K562 (cell line): ENCODE measurements around the gene BAG5. TPM values are rescaled to one million over a fixed set of nuclear protein-coding genes. Genes with fewer than 3 reads are reported as not detected.
A peak's percentile ranks its signal among the peaks of the same experiment; 100 is the strongest.

Experiments
- EGR1 ChIP-seq: fragments of 450-650 bp; conservative IDR thresholded peaks from 2 replicates; pipeline ENCODE4 v1.6.1; 2017; ENCODE audit warnings: mild to moderate bottlenecking
- ELF2 ChIP-seq: fragments of 250-450 bp; sonication (Bioruptor Pico); IDR thresholded peaks from 2 replicates; pipeline ENCODE4 v1.5.0; 2021; ENCODE audit warnings: mild to moderate bottlenecking
- FOXA3 ChIP-seq, 2 experiments: fragments of 450-650 bp in 1 of 2; sonication (generic) in 1 of 2; formaldehyde crosslinking; IDR thresholded peaks in 1 of 2; conservative IDR thresholded peaks in 1 of 2; 2 replicates each; pipeline versions ENCODE4 v1.4.0 to v1.8.0; 2020 to 2022; ENCODE audit warnings: mild to moderate bottlenecking in 2 of 2, missing genetic modification reagents in 1 of 2
- GABPA ChIP-seq: fragments of 200-800 bp; sonication (Bioruptor generic); conservative IDR thresholded peaks from 2 replicates; pipeline ENCODE4 v1.6.1; 2016; ENCODE audit warnings: low read depth, missing genetic modification characterization, missing compliant biosample characterization
- KLF13 ChIP-seq: fragments of 450-650 bp; IDR thresholded peaks from 2 replicates; pipeline ENCODE4 v1.6.1; 2016; ENCODE audit warnings: missing genetic modification characterization, low read depth, mild to moderate bottlenecking, missing compliant biosample characterization, moderate library complexity, borderline replicate concordance
- MEF2D ChIP-seq: conservative IDR thresholded peaks from 2 replicates; pipeline ENCODE4 v1.6.1; 2016; ENCODE audit warnings: low read depth, missing genetic modification characterization, missing compliant biosample characterization
- NR2C1 ChIP-seq, 2 experiments: fragments of 450-650 bp; IDR thresholded peaks; 2 replicates each; pipeline ENCODE4 v1.6.1; 2017; ENCODE audit warnings: mild to moderate bottlenecking in 2 of 2, antibody characterized with exemption in 1 of 2, inconsistent platforms in 1 of 2, missing compliant biosample characterization in 1 of 2, missing genetic modification characterization in 1 of 2
- NR2C2 ChIP-seq, 2 experiments: fragments of 200-800 bp in 1 of 2; sonication (Bioruptor generic) in 1 of 2; sonication (generic) in 1 of 2; formaldehyde crosslinking in 1 of 2; IDR thresholded peaks; 2 replicates each; pipeline versions ENCODE4 v1.6.1 to v1.8.0; 2016 to 2022; ENCODE audit warnings: mild to moderate bottlenecking in 1 of 2, missing compliant biosample characterization in 1 of 2, missing genetic modification characterization in 1 of 2, missing genetic modification reagents in 1 of 2
- PBX2 ChIP-seq, 2 experiments: IDR thresholded peaks in 1 of 2; conservative IDR thresholded peaks in 1 of 2; 2 replicates each; pipeline ENCODE4 v1.6.1; 2016; ENCODE audit warnings: low read depth in 2 of 2, mild to moderate bottlenecking in 1 of 2, missing compliant biosample characterization in 1 of 2, missing genetic modification characterization in 1 of 2, moderate library complexity in 1 of 2
- RFX7 ChIP-seq: fragments of 250-450 bp; sonication (Bioruptor Pico); IDR thresholded peaks from 2 replicates; pipeline ENCODE4 v1.5.1; 2021; ENCODE audit warnings: mild to moderate bottlenecking
- SIX5 ChIP-seq, 2 experiments: IDR thresholded peaks; 2 replicates each; pipeline ENCODE4 v1.6.1; 2011; ENCODE audit warnings: low read length in 2 of 2, borderline replicate concordance in 1 of 2, low read depth in 1 of 2, mild to moderate bottlenecking in 1 of 2, moderate library complexity in 1 of 2; ENCODE audit not compliant: insufficient read depth in 1 of 2
- ZBTB5 ChIP-seq: fragments of 450-650 bp; IDR thresholded peaks from 2 replicates; pipeline ENCODE4 v1.6.1; 2017; ENCODE audit warnings: antibody characterized with exemption
- ZFX ChIP-seq: sonication (generic); formaldehyde crosslinking; IDR thresholded peaks from 2 replicates; pipeline ENCODE4 v1.8.0; 2022; ENCODE audit warnings: mild to moderate bottlenecking, missing genetic modification reagents, moderate library complexity
- ZNF766 ChIP-seq: fragments of 200-800 bp; sonication (Bioruptor generic); conservative IDR thresholded peaks from 2 replicates; pipeline ENCODE4 v1.6.1; 2016; ENCODE audit warnings: missing genetic modification characterization, missing compliant biosample characterization
- polyA plus RNA-seq, 8 experiments: library from polyadenylated mRNA; depleted of rRNA in 4 of 8; stranded (reverse) in 5 of 8; unstranded in 3 of 8; fragments of >200 nt; fragmentation: Nextera tagmentation in 2 of 8; fragmentation: Illumina TruSeq in 1 of 8; extraction: Ambion mirVana in 2 of 8; extraction: Trizol in 1 of 8; gene quantifications; 2 replicates each; pipeline versions ENCODE4 v1.2.1 to v1.2.3, GENCODE V29; 2011 to 2014; ENCODE audit warnings: inconsistent platforms in 1 of 8, missing spikeins in 1 of 8
- total RNA-seq, 7 experiments: library from RNA; depleted of rRNA in 6 of 7; stranded (reverse); fragments of >200 nt in 6 of 7; fragmentation: Illumina TruSeq in 2 of 7; extraction: Trizol in 2 of 7; gene quantifications; 2 replicates each; pipeline versions ENCODE4 v1.2.1 to v1.2.3, GENCODE V29; 2011 to 2021; ENCODE audit warnings: low replicate concordance in 1 of 7
- TF ChIP-seq, protein P1 (sequence below): sonication (generic); formaldehyde crosslinking; IDR thresholded peaks from 2 replicates; pipeline ENCODE4 v1.8.0; 2023; ENCODE audit warnings: mild to moderate bottlenecking, missing genetic modification reagents

BAG5 gene
- total and polyA plus RNA-seq, 9 of the 15 experiments (the other 6 are each of a cell fraction or from before 2014, with no cell fraction given) = 7.9 to 21.4 (median 13.2) TPM

- TF ChIP-seq, protein P1, sequence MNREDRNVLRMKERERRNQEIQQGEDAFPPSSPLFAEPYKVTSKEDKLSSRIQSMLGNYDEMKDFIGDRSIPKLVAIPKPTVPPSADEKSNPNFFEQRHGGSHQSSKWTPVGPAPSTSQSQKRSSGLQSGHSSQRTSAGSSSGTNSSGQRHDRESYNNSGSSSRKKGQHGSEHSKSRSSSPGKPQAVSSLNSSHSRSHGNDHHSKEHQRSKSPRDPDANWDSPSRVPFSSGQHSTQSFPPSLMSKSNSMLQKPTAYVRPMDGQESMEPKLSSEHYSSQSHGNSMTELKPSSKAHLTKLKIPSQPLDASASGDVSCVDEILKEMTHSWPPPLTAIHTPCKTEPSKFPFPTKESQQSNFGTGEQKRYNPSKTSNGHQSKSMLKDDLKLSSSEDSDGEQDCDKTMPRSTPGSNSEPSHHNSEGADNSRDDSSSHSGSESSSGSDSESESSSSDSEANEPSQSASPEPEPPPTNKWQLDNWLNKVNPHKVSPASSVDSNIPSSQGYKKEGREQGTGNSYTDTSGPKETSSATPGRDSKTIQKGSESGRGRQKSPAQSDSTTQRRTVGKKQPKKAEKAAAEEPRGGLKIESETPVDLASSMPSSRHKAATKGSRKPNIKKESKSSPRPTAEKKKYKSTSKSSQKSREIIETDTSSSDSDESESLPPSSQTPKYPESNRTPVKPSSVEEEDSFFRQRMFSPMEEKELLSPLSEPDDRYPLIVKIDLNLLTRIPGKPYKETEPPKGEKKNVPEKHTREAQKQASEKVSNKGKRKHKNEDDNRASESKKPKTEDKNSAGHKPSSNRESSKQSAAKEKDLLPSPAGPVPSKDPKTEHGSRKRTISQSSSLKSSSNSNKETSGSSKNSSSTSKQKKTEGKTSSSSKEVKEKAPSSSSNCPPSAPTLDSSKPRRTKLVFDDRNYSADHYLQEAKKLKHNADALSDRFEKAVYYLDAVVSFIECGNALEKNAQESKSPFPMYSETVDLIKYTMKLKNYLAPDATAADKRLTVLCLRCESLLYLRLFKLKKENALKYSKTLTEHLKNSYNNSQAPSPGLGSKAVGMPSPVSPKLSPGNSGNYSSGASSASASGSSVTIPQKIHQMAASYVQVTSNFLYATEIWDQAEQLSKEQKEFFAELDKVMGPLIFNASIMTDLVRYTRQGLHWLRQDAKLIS (CRISPR knock-in tag) = no peak
- TF ChIP-seq ZFX (CRISPR knock-in tag) = peak; percentile 72
- TF ChIP-seq EGR1 = peak; percentile 34; the same call in 1 of the 2 replicates
- peak; percentile 79 for TF ChIP-seq GABPA (tag)
- TF ChIP-seq FOXA3 (CRISPR knock-in tag; conservative IDR thresholded peaks at IDR 0.05 in 1 of 2, IDR thresholded peaks at IDR 0.05 in 1 of 2) = no peak; a peak in 1 of 4 replicates
- TF ChIP-seq MEF2D (tag) = no peak
- TF ChIP-seq SIX5 (IDR thresholded peaks at IDR 0.05; ENCODE audit: borderline replicate concordance in 1 of 2, insufficient read depth in 1 of 2, low read depth in 1 of 2, low read length in 2 of 2) = no peak; a peak in 1 of 4 replicates
- no peak for TF ChIP-seq ZNF766 (CRISPR knock-in tag)
- TF ChIP-seq ELF2 (CRISPR knock-in tag) = peak; percentile 75
- no peak for TF ChIP-seq RFX7 (CRISPR knock-in tag)
- TF ChIP-seq ZBTB5 = no peak
- no peak for TF ChIP-seq PBX2 (CRISPR knock-in tag; IDR thresholded peaks at IDR 0.05; ENCODE audit: low read depth)
- TF ChIP-seq PBX2 (tag; conservative IDR thresholded peaks at IDR 0.05; ENCODE audit: low read depth) = no peak
- TF ChIP-seq NR2C2 (CRISPR knock-in tag; IDR thresholded peaks at IDR 0.05) = no peak
- peak; percentile 80; the same call in 1 of the 2 replicates for TF ChIP-seq NR2C2 (tag; IDR thresholded peaks at IDR 0.05)
- TF ChIP-seq KLF13 (tag) = peak; percentile 93; the same call in 1 of the 2 replicates
- TF ChIP-seq NR2C1 (IDR thresholded peaks at IDR 0.05) = no peak
- TF ChIP-seq NR2C1 (tag; IDR thresholded peaks at IDR 0.05) = no peak
Measured at GRCh38 chr14:103562429-103563225, at the start of gene BAG5, which contains the start of gene COA8 (continued).
